Measurements from ENCODE around the gene CD300LF. TPM values are rescaled to one million over a fixed set of nuclear protein-coding genes. Genes with fewer than 3 reads are reported as not detected.

CD300LF gene
- total RNA-seq, 2 donors from 2014 or later: not detected

GRCh38 chr17:74712301-74712700 lies 422 bp downstream of the CD300LF start:
- H3K9me3 Mint-ChIP-seq: no peaks in the 10 kb centered on the region
- DNase-seq: no peak
- H3K4me3 Mint-ChIP-seq: no peak overlapping the region
- no peak overlapping the region for H3K27ac Mint-ChIP-seq
- no peaks in the 10 kb centered on the region for H3K4me1 Mint-ChIP-seq (ENCODE audit: low read depth)
- no peak for ATAC-seq (replicated peaks in 1 of 2)
- peaks cover 27% of the 10 kb centered on the region for H3K27me3 Mint-ChIP-seq (ENCODE audit: low read depth)
- H3K36me3 Mint-ChIP-seq (ENCODE audit: insufficient read depth in 2 of 2): no peaks in the 10 kb centered on the region

DNA sequence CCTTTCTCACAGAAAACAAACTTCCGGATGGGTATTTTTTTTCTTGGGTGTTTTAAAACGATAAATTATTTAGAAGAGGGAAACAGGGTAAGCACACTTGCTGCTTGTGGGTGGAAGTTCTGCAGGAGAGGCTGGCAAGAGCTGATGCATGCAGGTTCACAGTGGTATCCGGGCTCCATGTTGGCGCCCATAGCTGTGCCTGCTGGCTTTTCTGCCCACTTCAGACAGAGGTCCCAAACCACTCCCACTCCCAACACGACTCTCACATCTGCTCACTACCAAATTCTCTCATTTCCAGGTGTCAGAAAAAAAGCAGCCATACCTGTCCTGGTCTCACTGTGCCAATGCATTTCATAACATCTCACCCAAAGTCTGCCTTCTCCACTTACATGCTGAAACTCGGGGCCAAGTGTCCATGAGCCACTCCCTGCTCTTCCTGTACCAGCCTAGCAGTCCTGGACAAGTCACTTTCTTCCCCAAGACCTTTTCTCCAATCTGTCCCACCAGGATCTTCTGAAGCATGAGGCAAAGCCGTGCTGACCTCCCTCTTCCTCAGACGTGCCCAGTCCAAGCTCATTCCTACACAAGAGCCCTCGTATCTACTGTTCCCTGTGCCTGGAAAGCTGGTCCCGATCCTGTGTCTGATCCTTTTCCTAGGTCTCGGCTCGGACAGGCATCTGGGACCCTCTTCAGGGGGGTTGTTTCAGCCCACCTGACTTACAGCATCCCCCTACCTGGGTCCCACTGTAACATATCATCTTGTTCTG lies 1.5 kb downstream of the CD300LF start:
- peaks cover 27% of the 10 kb centered on the region for H3K27me3 Mint-ChIP-seq (ENCODE audit: low read depth)
- H3K4me3 Mint-ChIP-seq: no peak overlapping the region
- H3K36me3 Mint-ChIP-seq (ENCODE audit: insufficient read depth in 2 of 2): no peaks in the 10 kb centered on the region
- DNase-seq (no peak), ATAC-seq (replicated peaks in 1 of 2) (no peak)
- no peak overlapping the region for H3K27ac Mint-ChIP-seq
- no peaks in the 10 kb centered on the region for H3K9me3 Mint-ChIP-seq
- no peaks in the 10 kb centered on the region for H3K4me1 Mint-ChIP-seq (ENCODE audit: low read depth)

- Mint-ChIP-seq H3K27me3 (ENCODE audit: low read depth) (no peaks in the 10 kb centered on the region), H3K4me3 (no peak overlapping the region), H3K9me3 (no peaks in the 10 kb centered on the region), H3K4me1 (ENCODE audit: low read depth) (no peaks in the 10 kb centered on the region), H3K27ac (no peak overlapping the region), H3K36me3 (ENCODE audit: insufficient read depth in 2 of 2) (no peaks in the 10 kb centered on the region)
- DNase-seq (no peak), ATAC-seq (replicated peaks in 1 of 2) (no peak)
Observed at GRCh38 chr17:74704544-74704943, 8.2 kb downstream of the CD300LF start.

- H3K4me3 Mint-ChIP-seq: no peak overlapping the region
- no peaks in the 10 kb centered on the region for H3K27me3 Mint-ChIP-seq (ENCODE audit: low read depth)
- H3K9me3 Mint-ChIP-seq: no peaks in the 10 kb centered on the region
- H3K27ac Mint-ChIP-seq: no peak overlapping the region
- DNase-seq (no peak), ATAC-seq (replicated peaks in 1 of 2) (no peak)
- H3K4me1 Mint-ChIP-seq (ENCODE audit: low read depth): no peaks in the 10 kb centered on the region
- no peaks in the 10 kb centered on the region for H3K36me3 Mint-ChIP-seq (ENCODE audit: insufficient read depth in 2 of 2)
Observed at GRCh38 chr17:74703311-74703710, 9.4 kb downstream of the CD300LF start.

DNA sequence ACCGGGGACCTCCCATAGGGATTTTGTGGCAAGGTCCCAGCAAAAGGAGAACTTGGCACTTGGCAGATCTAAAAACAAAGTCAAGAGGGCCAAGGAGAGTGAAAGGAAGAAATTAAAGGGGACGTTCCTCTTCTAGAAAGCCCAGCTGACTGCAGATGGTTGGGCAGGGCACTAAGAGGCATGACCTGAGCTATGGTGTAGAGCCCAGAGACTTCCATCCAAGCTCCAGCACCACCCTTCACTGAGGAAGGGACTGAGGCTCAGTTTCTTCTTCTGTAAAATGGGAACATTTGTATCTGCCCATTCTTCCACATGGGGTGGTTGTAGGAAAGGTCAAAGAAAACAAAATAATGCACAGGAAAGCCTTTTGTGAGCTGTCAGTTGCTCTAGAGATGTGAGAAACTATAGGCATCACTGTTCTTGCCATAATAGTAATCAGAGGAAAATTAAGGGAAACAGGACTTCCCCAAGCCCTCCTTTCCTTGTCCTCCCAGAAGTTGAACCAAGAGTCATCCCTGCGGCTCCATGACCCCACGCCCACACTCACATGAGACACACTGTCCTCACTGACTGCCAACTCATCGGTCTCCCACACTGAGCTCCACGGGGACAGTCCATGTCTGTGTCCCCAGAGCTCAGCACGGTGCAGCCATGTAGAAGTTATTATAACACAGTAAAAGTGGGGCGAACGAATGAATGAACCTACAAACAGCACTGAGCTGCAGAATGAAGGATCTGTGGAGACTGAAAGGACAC lies 10.4 kb downstream of the CD300LF start:
- Mint-ChIP-seq H3K9me3 (no peaks in the 10 kb centered on the region), H3K4me3 (no peak overlapping the region), H3K4me1 (ENCODE audit: low read depth) (no peaks in the 10 kb centered on the region), H3K27me3 (ENCODE audit: low read depth) (no peaks in the 10 kb centered on the region), H3K27ac (no peak overlapping the region), H3K36me3 (ENCODE audit: insufficient read depth in 2 of 2) (no peaks in the 10 kb centered on the region)
- DNase-seq (no peak), ATAC-seq (replicated peaks in 1 of 2) (no peak)

- ATAC-seq (replicated peaks in 1 of 2) (no peak), DNase-seq (no peak)
- no peak overlapping the region for H3K27ac Mint-ChIP-seq
- H3K4me3 Mint-ChIP-seq: no peak overlapping the region
- no peaks in the 10 kb centered on the region for H3K36me3 Mint-ChIP-seq (ENCODE audit: insufficient read depth in 2 of 2)
- H3K9me3 Mint-ChIP-seq: peaks cover 0 to 1% of the 10 kb centered on the region in 2 donors
- no peaks in the 10 kb centered on the region for H3K27me3 Mint-ChIP-seq (ENCODE audit: low read depth)
- no peaks in the 10 kb centered on the region for H3K4me1 Mint-ChIP-seq (ENCODE audit: low read depth)
Observed at GRCh38 chr17:74699236-74699635, 13.5 kb downstream of the CD300LF start.

DNA sequence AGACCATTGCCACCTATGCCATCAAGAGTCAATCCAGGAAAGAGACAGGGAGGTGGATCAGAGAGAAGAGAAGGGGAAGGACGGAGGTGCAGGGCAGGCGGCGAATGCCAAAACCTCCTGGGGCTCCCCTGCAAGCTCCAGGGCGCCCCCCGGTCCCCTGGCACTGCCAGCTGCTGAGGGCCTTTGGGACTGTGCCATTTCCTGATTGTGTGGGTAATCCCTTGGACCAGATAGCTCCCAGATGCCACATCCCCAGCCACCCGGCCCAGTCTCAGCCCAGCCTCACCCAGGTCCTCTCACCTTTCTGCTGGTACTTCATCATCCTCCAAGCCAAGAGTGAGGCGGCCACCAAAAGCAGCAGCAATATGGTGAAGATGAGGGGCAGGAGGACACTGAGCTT lies 14.7 kb downstream of the CD300LF start:
- Mint-ChIP-seq H3K9me3 (peaks cover 0 to 1% of the 10 kb centered on the region in 2 donors), H3K4me3 (no peak overlapping the region), H3K4me1 (ENCODE audit: low read depth) (no peaks in the 10 kb centered on the region), H3K27me3 (ENCODE audit: low read depth) (peaks cover 3% of the 10 kb centered on the region), H3K27ac (no peak overlapping the region), H3K36me3 (ENCODE audit: insufficient read depth in 2 of 2) (no peaks in the 10 kb centered on the region)
- no peak for DNase-seq
- ATAC-seq (replicated peaks in 1 of 2): no peak

DNA sequence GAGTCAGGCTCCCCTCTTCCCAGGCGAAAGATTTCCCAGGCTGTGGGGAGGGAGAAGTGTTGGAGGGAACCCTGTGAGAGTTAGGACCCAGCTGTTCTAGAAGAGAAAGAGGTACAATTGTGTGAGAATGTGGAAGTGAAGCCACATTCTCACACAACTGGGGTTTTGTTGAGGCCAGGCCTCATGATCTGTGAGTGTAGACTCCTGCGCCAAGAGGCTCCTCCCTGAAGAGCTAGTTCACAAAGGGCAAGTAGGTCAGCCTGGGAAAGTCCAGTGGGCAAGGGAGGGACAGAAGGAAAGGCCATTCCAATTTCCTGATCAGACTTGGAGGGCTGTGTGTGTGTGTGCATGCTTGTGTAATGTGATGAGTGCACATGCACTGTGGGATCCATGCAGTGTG lies 15.2 kb downstream of the CD300LF start:
- peaks cover 8% of the 10 kb centered on the region for H3K27me3 Mint-ChIP-seq (ENCODE audit: low read depth)
- H3K9me3 Mint-ChIP-seq: peaks cover 0 to 1% of the 10 kb centered on the region in 2 donors
- DNase-seq (no peak), ATAC-seq (replicated peaks in 1 of 2) (no peak)
- no peak overlapping the region for H3K27ac Mint-ChIP-seq
- no peaks in the 10 kb centered on the region for H3K4me1 Mint-ChIP-seq (ENCODE audit: low read depth)
- no peaks in the 10 kb centered on the region for H3K36me3 Mint-ChIP-seq (ENCODE audit: insufficient read depth in 2 of 2)
- H3K4me3 Mint-ChIP-seq: no peak overlapping the region

- Mint-ChIP-seq H3K36me3 (ENCODE audit: insufficient read depth in 2 of 2) (no peaks in the 10 kb centered on the region), H3K4me3 (no peak overlapping the region), H3K27ac (no peak overlapping the region), H3K9me3 (peaks cover 0 to 1% of the 10 kb centered on the region in 2 donors), H3K27me3 (ENCODE audit: low read depth) (peaks cover 8% of the 10 kb centered on the region), H3K4me1 (ENCODE audit: low read depth) (no peaks in the 10 kb centered on the region)
- ATAC-seq (replicated peaks in 1 of 2) (no peak), DNase-seq (no peak)
Observed at GRCh38 chr17:74695629-74696028, 17.1 kb downstream of the CD300LF start.

DNA sequence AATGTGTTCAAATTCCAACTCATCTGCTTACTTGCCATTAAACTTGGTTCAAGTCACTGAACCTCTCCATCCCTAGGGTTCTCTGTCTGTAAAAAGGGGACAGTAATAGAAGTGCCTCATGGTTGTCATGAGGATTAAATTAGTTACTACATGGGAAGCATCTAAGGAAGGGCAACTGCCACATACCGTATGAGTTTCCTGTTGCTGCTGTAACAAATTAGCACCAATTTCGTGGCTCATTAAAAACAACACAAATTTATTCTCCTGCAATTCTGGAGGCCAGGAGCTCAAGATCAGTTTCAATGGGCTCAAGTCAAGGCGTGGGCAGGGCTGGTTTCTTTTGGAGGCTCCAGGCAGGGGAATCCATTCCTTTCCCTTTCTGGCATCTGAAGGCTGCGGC lies 18.6 kb downstream of the CD300LF start:
- Mint-ChIP-seq H3K27me3 (ENCODE audit: low read depth) (peaks cover 8% of the 10 kb centered on the region), H3K4me1 (ENCODE audit: low read depth) (peaks cover 2% of the 10 kb centered on the region), H3K36me3 (ENCODE audit: insufficient read depth in 2 of 2) (no peaks in the 10 kb centered on the region), H3K9me3 (peaks cover 0 to 1% of the 10 kb centered on the region in 2 donors), H3K27ac (no peak overlapping the region), H3K4me3 (no peak overlapping the region)
- no peak for DNase-seq
- no peak for ATAC-seq (replicated peaks in 1 of 2)

- DNase-seq (no peak), ATAC-seq (replicated peaks in 1 of 2) (no peak)
- peaks cover 10% of the 10 kb centered on the region for H3K4me1 Mint-ChIP-seq (ENCODE audit: low read depth)
- peaks cover 8% of the 10 kb centered on the region for H3K27me3 Mint-ChIP-seq (ENCODE audit: low read depth)
- no peaks in the 10 kb centered on the region for H3K36me3 Mint-ChIP-seq (ENCODE audit: insufficient read depth in 2 of 2)
- H3K9me3 Mint-ChIP-seq: peaks cover 0 to 1% of the 10 kb centered on the region in 2 donors
- H3K27ac Mint-ChIP-seq: no peak overlapping the region
- no peak overlapping the region for H3K4me3 Mint-ChIP-seq
Observed at GRCh38 chr17:74691151-74691550, 21.6 kb downstream of the CD300LF start.

DNA sequence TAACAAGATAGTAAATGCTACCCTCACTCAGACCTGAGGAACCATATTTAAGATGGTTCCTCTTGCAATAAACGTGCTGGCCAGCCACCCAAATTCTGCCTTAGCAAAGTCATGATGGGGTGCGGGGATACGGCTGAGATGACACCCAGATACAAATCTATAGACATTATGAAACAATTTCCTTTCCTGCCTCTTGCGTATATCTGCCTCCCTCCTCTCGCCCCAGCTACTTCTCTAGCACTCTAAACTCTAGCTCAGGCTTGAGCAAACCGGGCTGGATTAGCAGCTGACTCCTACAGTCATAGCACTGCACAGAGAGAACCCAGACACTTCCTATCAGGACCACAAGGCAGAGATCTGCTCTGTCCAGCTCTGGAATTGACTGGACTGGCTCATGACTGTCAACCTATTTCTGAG lies 22.3 kb downstream of the CD300LF start:
- Mint-ChIP-seq H3K27me3 (ENCODE audit: low read depth) (peaks cover 8% of the 10 kb centered on the region), H3K36me3 (ENCODE audit: insufficient read depth in 2 of 2) (no peaks in the 10 kb centered on the region), H3K9me3 (peaks cover 0 to 1% of the 10 kb centered on the region in 2 donors), H3K4me3 (no peak overlapping the region), H3K27ac (no peak overlapping the region), H3K4me1 (ENCODE audit: low read depth) (peaks cover 10% of the 10 kb centered on the region)
- DNase-seq (no peak), ATAC-seq (replicated peaks in 1 of 2) (peak in 1 of 2 donors; percentile 68)

DNA sequence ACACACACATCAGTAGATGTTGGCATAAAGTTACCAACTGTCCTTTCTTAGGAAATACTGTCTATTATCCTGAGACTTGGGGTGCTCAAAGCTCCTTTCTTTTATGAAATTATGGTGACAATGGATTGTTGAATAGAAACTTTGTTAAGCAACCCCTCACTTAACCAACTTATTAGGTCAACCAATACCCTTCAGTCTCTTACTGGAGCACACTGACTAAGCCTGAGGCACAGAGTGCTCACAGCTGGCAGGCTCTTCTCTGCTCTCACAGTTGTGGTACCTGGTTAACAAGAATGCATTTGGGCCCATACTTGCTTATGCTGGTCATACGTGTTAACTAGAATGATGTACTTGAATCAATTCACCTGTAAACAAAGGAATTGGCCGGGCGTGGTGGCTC lies 24.8 kb downstream of the CD300LF start:
- H3K36me3 Mint-ChIP-seq (ENCODE audit: insufficient read depth in 2 of 2): no peaks in the 10 kb centered on the region
- H3K27me3 Mint-ChIP-seq (ENCODE audit: low read depth): peaks cover 4% of the 10 kb centered on the region
- DNase-seq (no peak), ATAC-seq (replicated peaks in 1 of 2) (no peak)
- peaks cover 10% of the 10 kb centered on the region for H3K4me1 Mint-ChIP-seq (ENCODE audit: low read depth)
- no peaks in the 10 kb centered on the region for H3K9me3 Mint-ChIP-seq
- no peak overlapping the region for H3K4me3 Mint-ChIP-seq
- H3K27ac Mint-ChIP-seq: no peak overlapping the region
